Jurkat, Clone E6-1 (cell line): ENCODE results near the gene ABHD14A.

Experiments used
- DNase-seq: peaks from one replicate; pipeline ENCODE4 v3.0.0-alpha.2; 2011; ENCODE audit warnings: low read depth, low spot score
- H3K4me3 ChIP-seq: 2 replicates; pipeline ENCODE4 v1.5.1; 2011; ENCODE audit warnings: mild to moderate bottlenecking, low read length, control low read depth, moderate library complexity

Gene ABHD14A

DNA sequence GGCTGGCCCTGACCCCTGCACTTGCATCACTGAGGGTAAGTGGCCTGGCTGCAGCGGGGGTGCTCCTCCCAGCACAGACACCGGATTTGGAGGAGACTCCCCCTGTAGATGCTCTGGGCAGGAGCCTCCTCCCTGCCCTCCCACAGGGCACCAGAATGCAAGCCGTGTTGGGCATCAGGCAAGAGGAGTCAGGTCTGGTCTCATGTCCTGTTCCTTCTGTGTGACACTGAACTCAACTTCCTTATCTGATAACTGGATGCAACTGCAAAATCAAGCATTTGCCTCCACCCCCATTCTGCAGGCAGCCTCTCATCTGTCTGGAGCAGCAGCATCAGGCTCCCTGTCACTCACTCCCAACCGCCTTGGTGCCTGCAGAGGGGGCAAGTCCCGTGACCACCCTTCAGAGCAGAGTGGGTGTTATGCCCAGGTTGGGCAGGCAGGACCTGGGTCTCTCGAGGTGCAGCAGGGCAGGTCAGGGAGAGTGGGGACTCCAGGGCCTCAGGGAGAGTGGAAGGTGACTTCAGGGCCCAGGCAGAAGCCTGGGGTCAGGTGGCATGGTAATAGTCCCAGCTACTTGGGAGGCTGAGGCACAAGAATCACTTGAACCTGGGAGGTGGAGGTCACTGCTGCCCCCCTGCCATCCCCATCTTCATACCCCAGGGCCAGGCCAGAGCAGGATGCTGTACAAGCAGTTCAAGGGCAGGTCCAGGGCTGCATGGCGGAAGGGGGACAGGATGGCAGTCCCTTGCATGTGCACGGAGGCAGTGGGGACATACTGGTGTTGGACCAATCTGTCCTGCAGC is 31.4 kb downstream of the ABHD14A start:
- no peak overlapping the region for H3K4me3 ChIP-seq
- DNase-seq: no peak

- no peak for DNase-seq
- no peak overlapping the region for H3K4me3 ChIP-seq
Measured at GRCh38 chr3:52006820-52007133, 31.9 kb downstream of the ABHD14A start.

DNA sequence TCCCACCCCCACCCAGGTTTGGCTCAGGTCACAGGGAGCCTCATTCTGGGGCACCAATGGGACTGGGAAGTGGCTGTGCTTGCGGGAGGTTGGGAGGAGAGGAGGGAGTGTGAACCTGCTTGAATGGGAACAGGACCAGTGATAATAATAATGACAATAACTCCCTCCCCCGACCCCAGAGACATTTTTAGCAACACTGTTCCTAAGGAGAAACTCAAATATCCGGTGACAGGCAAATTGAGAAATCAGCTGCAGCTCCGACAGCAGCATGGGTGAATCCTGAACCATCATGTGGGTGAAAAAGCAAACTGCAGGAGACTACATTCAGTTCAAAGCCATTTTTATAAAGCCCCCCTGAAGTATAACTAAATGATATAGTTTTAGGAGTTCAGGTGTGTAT is 32.4 kb downstream of the ABHD14A start:
- no peak for DNase-seq
- H3K4me3 ChIP-seq: no peak overlapping the region

- H3K4me3 ChIP-seq: no peak overlapping the region
- DNase-seq: no peak
Measured at GRCh38 chr3:52010431-52010830, 35.6 kb downstream of the ABHD14A start.

GRCh38 chr3:52012699-52013098 is 37.8 kb downstream of the ABHD14A start:
- no peak for DNase-seq
- no peak overlapping the region for H3K4me3 ChIP-seq

- no peak overlapping the region for H3K4me3 ChIP-seq
- no peak for DNase-seq
Measured at GRCh38 chr3:52013802-52014598, 39.1 kb downstream of the ABHD14A start.

DNA sequence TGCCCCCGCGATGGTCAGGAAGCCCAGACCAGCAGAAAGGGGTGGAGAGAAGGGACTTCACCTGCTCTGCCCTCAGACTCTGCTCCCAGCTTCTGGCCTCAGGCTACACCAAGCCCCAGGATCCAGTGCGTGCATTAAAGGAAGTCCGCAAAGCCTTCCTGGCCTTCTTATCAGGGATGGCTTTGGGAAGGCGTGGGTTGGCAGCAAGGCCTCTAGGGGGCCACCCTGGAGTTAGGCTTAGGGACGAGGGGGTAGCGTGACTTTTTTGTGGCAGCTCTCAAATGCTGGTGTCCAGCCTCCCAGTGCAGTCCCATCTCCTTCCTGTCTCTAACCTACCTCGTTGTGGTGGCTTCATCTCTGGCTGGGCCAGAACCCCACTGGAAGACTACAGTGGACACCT is 39.7 kb downstream of the ABHD14A start:
- DNase-seq: no peak

GRCh38 chr3:52015438-52016228 is 40.8 kb downstream of the ABHD14A start:
- H3K4me3 ChIP-seq: no peak overlapping the region
- no peak for DNase-seq

More for the DNA sequence above, 39.7 kb downstream of the ABHD14A start:
- H3K4me3 ChIP-seq: no peak overlapping the region

DNA sequence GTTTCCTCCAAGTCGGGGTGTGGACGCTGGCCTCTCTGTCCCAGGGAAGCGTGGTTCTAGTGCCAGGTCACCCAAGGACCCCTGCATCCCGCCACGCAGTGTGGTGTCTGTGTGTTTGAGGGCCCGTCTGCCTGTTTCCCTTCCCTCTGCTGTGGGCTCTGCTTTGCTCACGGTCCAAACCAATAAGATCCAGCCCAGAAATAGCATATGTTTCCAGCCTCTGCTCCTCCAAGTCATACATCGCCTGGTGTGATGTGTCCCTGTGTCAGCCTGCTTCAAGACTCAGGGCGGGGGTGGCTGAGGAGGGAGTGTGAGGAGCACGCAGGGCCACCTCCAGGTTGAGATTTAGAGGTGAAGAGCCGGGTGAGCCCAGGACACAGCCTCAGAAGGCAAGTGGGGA is 42.7 kb downstream of the ABHD14A start:
- no peak overlapping the region for H3K4me3 ChIP-seq
- DNase-seq: no peak

DNA sequence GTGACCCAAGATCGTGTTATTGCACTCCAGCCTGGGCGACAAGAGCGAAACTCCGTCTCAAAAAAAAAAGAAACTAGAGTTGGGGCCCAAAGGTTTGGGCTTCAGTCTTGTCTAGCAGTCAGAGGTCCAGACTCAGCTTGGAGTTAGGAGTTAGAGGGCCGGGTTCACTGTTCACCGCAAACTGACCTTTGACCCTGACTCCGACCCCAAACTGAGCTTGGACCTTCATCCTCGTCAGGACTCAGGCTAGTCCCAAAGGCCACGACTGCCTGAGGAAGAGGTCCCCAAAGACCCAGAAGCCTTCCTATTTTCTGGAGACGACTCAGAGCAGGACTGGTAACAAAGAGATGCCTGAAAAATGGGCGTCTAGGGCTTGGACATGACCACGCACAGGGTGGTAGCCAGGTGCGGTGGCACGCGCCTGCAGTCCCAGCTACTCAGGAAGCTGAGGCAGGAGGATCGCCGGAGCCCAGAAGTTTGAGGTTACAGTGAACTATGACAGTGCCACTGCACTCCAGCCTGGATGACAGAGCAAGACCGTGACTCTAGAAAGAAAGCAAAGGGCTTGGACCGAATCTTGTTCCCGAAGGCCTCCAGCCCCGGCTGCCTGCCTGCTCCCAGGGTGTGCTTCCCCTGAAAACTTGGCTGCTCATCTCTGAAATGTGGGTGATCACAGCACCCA is 43.6 kb downstream of the ABHD14A start:
- no peak for DNase-seq
- H3K4me3 ChIP-seq: no peak overlapping the region

DNA sequence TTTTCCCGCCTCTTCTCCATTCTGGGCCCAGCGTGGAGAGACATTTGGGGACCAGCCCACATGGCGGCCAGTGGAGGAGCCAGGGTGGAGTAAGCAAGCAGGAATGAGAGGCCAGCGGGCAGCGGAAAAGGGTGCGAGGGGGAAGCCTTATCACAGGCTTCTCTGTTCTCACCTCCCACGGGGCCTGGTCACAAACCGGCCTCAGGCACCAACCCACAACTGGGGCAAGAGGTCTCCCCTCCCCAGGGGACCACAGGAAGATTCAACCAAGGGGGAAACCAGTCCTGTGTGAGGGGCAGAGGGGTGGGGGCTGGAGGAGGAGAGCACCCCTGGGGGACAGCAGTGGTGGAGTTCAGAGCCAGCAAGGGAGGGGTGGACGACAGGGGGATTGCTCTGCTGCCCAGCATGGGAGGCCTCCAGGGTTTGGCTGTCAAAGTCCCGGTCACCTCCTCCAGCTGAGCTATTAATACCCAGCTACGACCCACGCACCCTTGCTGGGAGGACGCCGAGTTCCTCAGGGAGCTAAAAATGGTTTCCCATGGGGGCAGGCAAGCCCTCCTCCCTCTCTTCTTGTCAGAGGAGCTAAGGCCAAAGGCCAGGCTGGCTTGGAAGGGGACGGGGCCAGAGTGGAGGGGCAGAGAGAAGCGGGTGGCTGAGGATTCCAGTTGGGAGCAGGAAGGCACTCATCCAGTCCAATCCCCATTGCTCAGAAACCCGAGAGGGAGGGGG is 44.7 kb downstream of the ABHD14A start:
- DNase-seq: no peak
- H3K4me3 ChIP-seq: no peak overlapping the region

- DNase-seq: no peak
- H3K4me3 ChIP-seq: no peak overlapping the region
Measured at GRCh38 chr3:52020796-52021195, 45.9 kb downstream of the ABHD14A start.

GRCh38 chr3:52021489-52022268 is 46.8 kb downstream of the ABHD14A start:
- no peak for DNase-seq

GRCh38 chr3:52022323-52023100 is 47.6 kb downstream of the ABHD14A start:
- H3K4me3 ChIP-seq: no peak overlapping the region
- no peak for DNase-seq

More at GRCh38 chr3:52021489-52022268, 46.8 kb downstream of the ABHD14A start:
- no peak overlapping the region for H3K4me3 ChIP-seq

- no peak for DNase-seq
- no peak overlapping the region for H3K4me3 ChIP-seq
Measured at GRCh38 chr3:52023101-52023770, 48.4 kb downstream of the ABHD14A start.

DNA sequence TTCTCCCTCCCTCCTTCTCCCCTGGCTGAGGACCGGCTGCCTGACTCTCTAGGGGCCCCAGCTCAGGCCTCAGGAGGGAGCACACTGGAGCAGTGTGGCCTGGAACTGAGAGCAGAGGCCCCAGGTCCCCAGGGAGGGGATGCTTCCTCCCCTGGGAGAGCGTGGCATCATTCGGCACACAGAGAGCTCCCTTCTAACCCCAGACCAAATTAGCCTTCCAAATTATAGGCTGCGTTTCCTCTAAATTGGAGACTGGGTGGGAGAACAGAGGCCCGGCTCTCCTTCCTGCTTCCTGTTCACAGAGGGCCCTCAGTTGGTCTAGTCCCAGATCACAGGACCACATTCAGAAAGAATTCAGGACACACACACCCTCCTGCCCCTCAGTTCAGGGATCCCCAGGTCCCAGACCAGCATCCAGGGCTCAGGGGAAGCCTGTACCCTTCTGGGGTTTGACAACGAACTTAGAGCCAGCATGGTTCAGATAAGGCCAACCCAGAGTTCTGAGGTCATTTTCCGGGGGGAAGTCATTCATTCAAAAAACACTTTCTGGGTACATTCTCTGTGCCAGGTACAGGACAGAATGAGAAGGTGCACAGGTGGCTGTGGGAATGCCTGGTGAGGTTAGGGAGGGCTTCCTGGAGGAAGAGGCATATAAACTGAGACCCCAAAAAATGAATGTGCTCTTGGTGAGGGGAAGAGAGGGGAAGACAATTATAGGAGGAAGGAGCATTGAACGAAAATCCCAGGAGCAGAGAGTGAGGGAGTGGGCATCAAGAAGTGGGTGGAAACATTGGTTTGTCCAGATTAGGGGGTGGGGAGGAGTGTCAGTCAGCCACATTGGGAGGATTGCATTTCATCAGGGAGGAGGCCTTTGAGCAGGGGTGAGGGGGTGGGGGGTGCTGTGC is 49.2 kb downstream of the ABHD14A start:
- H3K4me3 ChIP-seq: no peak overlapping the region
- DNase-seq: no peak
